Left forelimb (tissue), 1 donor: ENCODE results near the gene IGSF23.
"Not testable (repeated sequence)": the region's sequence is repeated elsewhere in the genome, so short reads cannot be mapped to it uniquely, and the experiment has no call there.

Experiments used
- DNase-seq: peaks from one replicate; pipeline ENCODE4 v3.0.0-alpha.2; 2018; ENCODE audit warnings: low spot score

Gene IGSF23

GRCh38 chr19:44666852-44667556, 53.6 kb downstream of the IGSF23 start:
- DNase-seq, result no peak

GRCh38 chr19:44668985-44669764, 55.8 kb downstream of the IGSF23 start:
- DNase-seq, result no peak

GRCh38 chr19:44670027-44670426, 56.7 kb downstream of the IGSF23 start:
- DNase-seq, result not testable (repeated sequence)

- no peak for DNase-seq
Measured at GRCh38 chr19:44671400-44671799, 58.0 kb downstream of the IGSF23 start, which contains the start of gene CEACAM19. Gene CEACAM19, plus strand, starts transcription at chr19:44671482. Its CDS starts 450 bp downstream, at chr19:44671932.

GRCh38 chr19:44672226-44672625, 58.9 kb downstream of the IGSF23 start:
- DNase-seq, result no peak

- no peak for DNase-seq
Measured at GRCh38 chr19:44673510-44673909, 60.1 kb downstream of the IGSF23 start.

- DNase-seq, result no peak
Measured at GRCh38 chr19:44675521-44675920, 62.2 kb downstream of the IGSF23 start.

- DNase-seq, result no peak
Measured at GRCh38 chr19:44677019-44677811, 63.9 kb downstream of the IGSF23 start.

- no peak for DNase-seq
Measured at GRCh38 chr19:44680536-44680935, 67.2 kb downstream of the IGSF23 start.

GRCh38 chr19:44681992-44682790, 68.8 kb downstream of the IGSF23 start:
- DNase-seq, result no peak

- DNase-seq, result no peak
Measured at GRCh38 chr19:44682807-44683206, 69.4 kb downstream of the IGSF23 start.

- DNase-seq, result no peak
Measured at GRCh38 chr19:44683434-44684210, 70.3 kb downstream of the IGSF23 start.

GRCh38 chr19:44684396-44684795, 71.0 kb downstream of the IGSF23 start:
- DNase-seq, result not testable (repeated sequence)

GRCh38 chr19:44684892-44685863, 71.8 kb downstream of the IGSF23 start:
- no peak for DNase-seq

GRCh38 chr19:44685877-44686276, 72.5 kb downstream of the IGSF23 start:
- DNase-seq, result no peak
